Measurements from ENCODE around the gene GLG1.
"Not testable (repeated sequence)": the region's sequence is repeated elsewhere in the genome, so short reads cannot be mapped to it uniquely, and the experiment has no call there.

The GLG1 gene

DNA sequence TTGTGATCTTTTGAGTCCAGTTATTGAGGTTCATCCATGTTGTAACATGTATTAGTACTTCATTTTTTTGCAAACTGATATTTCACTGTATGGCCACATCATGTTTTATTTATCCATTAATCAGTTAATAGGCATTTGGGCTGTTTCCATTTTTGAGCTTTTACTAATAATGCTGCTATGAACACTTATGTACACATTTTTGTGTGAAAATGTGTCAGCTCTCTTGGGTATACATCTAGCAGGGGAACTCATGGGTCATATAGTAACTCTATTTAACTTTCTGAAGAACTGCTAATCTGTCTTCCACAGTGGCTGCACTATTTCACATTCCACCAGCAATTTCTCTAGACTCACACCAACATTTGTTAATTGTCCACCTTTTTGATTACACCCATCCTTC lies 82.0 kb downstream of the GLG1 start:
- DNase-seq: no peak

DNA sequence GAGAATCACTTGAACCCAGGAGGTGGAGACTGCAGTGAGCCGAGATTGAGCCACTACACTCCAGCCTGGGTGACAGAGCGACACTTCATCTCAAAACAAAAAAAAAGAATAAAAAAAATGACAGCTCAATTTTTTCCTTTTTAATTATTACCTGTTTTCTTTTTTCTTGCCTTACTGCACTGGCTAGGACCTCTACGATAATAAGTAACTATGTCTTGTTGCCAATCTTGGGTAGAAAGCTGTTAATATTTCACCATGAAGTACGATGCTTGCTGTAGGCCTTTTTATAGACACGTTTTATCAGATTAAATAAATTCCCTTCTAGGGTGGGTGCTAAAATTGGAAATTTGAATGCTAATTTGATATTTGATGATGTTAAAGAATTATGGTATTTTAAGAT lies 82.8 kb downstream of the GLG1 start:
- DNase-seq: no peak

DNA sequence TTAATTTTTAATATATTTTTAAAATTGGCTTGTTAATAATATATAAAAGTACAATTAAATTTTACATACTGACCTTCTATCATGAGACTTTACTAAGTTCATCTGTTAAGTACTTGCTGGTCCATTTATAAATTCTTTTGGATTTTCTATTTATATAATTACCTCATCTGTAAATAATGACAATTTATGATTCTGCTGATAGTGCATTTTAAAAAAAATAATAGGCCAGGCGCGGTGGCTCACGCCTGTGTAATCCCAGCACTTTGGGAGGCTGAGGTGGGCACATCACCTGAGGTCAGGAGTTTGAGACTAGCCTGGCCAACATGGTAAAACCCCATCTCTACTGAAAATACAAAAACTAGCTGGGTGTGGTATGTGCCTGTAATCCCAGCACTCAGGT lies 83.2 kb downstream of the GLG1 start:
- DNase-seq: not testable (repeated sequence)

DNA sequence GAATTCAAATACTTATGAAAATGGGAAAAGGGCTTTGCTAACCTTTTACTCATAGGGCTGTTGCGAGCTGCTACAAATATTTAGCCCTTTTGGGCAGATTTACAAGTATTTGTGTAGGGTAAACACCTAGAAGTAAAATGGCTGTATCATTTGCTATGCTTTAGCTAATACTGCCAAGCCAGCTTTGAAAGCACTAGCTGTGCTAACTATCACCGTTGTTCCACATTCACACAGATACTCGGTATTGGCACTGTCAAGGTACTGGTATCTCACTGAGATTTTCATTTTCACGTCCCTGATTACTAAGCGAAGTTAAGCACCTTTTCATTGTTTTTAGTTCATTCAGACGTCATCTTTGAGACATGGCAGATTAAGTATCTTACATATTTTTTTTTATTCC lies 84.8 kb downstream of the GLG1 start:
- DNase-seq: no peak

- DNase-seq: no peak
Measured at GRCh38 chr16:74521691-74522090, 85.2 kb downstream of the GLG1 start.

DNA sequence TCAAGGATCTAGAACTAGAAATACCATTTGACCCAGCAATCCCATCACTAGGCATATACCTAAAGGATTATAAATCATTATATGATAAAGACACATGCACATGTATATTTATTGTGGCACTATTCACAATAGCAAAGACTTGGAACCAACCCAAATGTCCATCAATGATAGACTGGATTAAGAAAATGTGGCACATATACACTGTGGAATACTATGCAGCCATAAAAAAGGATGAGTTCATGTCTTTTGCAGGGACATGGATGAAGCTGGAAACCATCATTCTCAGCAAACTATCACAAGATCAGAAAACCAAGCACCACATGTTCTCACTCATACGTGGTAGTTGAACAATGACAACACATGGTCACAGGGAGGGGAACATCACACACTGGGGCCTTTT lies 88.0 kb downstream of the GLG1 start:
- DNase-seq: not testable (repeated sequence)

DNA sequence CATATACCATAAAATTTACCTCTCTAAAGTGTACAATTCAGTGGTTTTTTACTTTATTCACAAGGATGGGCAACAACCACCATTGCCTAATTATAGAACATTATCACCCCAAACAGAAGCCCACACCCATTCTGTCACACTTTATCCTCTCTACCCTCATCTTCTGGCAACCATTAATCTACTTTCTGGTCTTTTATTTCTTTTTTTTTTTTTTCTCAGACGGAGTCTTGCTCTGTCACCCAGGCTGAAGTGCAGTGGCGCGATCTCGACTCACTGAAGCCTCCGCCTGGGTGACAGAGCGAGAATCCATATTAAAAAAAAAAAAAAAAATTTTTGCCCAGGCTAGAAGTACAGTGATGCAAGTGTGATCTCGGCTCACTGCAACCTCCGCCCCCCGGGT lies 95.0 kb downstream of the GLG1 start:
- DNase-seq: no peak

- DNase-seq: no peak
Measured at GRCh38 chr16:74505011-74505410, 101.9 kb downstream of the GLG1 start.

GRCh38 chr16:74503412-74503811 lies 103.5 kb downstream of the GLG1 start:
- no peak for DNase-seq

DNA sequence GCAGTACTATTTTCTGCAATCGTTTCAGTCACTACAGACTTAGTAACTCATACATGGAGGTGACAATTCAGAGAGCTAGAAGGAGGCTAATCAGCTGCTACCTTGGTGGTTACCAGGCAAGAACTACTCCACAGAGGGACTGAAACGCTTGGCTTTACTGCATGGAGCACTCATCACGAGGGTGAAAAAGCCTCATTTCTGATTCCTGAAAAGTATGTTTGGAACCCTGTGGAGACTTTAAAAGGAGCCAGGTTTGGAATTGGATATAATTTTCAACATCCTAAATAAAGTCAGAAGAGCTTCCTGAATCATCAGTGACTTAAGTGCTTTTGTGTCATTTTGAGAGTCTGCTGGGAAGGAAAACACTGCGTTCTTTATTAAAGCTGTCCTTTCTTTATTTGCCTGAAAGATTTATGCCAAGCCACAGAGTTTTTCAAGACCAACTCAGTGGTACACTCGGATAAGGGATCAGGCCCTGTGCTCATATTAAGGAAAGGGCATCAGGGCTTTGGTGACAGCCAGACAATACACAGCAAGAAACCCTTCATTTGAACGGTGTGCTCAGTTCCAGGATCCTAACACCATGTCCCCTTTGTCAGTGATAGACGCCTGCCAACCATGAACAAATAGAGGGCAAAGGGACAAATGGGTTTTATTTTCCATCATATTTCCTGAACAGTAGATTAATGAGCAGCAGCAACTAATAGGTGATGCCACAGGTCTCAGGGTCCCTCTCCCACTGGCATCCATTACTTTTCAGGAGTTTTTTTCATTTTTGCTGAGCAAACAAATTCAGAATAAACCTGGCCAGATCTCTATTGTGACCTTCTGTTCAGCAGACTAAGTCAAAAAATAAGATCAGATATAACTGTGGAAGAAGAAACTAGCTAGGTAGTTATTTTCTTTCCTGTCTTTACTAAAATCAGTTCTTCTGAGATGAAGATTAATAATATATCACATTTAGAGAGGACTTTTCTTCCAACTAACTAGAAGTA lies 105.1 kb downstream of the GLG1 start:
- DNase-seq: no peak

DNA sequence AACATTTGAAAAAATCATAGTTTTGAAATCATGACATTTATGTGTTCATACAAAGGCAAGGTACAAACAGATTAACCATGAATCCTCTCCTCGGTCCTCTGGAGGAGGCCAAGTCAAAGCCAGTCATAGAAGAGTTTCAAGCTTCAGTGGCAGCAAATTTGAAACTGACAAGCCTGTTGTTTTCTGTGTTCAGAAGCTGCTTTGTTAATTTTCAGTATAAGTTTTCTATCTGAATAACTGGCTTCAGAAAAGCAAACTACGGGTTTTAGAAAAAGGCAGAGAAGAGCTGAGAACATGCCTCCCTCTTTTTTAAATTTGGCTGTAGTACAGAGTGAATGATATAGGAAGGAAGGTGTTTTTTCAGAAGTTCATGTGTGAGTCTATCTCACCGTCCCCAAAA lies 106.0 kb downstream of the GLG1 start:
- no peak for DNase-seq

GRCh38 chr16:74499114-74499513 lies 107.8 kb downstream of the GLG1 start:
- DNase-seq: no peak

GRCh38 chr16:74497761-74498160 lies 109.2 kb downstream of the GLG1 start:
- DNase-seq: no peak

- DNase-seq: no peak
Measured at GRCh38 chr16:74496054-74496453, 110.9 kb downstream of the GLG1 start.

DNA sequence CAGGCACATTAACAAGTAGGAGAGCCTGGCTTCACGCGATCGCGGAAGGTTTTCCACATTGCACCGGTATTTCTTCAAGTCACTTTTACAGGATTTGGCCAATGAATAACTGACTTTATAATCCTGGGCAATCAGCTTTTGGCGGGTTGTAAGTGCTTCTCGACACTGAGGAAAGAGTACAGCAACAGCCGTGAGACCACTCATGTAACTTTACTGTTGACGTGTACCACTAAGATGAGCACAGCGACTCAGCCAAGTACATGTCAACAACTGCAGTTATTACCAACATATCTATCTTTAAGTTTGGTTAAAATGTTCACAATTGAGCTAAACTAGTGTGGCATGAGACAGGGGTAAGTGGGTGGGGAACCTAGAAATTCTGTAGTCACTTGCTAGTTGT lies 113.9 kb downstream of the GLG1 start:
- no peak for DNase-seq

- DNase-seq: no peak
Measured at GRCh38 chr16:74487634-74488495, 119.0 kb downstream of the GLG1 start.

- DNase-seq: no peak
Measured at GRCh38 chr16:74485916-74486315, 121.0 kb downstream of the GLG1 start.

GRCh38 chr16:74480150-74481029 lies 126.5 kb downstream of the GLG1 start:
- no peak for DNase-seq

DNA sequence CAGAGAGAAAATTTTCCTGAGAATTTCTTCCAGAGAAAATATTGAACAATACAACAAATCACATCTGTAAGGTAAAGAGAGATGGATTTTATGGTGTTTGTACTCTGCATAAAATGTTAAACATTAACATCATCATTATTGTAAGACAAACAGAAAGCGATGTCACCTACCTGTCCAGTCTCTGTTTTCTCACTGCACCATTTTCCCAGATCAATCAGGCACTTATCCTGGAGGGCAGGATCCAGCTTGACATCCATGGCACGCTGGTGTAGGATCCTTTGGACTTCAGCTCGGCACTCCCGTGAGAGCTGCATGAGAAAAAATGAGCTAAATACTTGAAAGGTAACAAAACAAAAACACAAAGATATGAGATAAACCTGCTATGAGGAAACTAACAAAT lies 129.7 kb downstream of the GLG1 start:
- DNase-seq: peak; percentile 73

- DNase-seq: no peak
Measured at GRCh38 chr16:74474416-74474815, 132.5 kb downstream of the GLG1 start.

GRCh38 chr16:74472540-74472939 lies 134.4 kb downstream of the GLG1 start:
- no peak for DNase-seq

GRCh38 chr16:74472010-74472409 lies 134.9 kb downstream of the GLG1 start:
- DNase-seq: no peak

- no peak for DNase-seq
Measured at GRCh38 chr16:74469946-74470478, 136.9 kb downstream of the GLG1 start.

Measured in DMS53 (cell line).